Mesendoderm (in vitro differentiated cells): Measurements from ENCODE around the gene CHCHD2. TPM values are rescaled to one million over a fixed set of nuclear protein-coding genes. Genes with fewer than 3 reads are reported as not detected.
A peak's percentile ranks its signal among the peaks of the same experiment; 100 is the strongest.

Source experiments
- DNase-seq: peaks from one replicate; pipeline ENCODE4 v3.0.0; 2013
- H2AK5ac ChIP-seq: 2 replicates; pipeline ENCODE4 v1.6.1; 2013; ENCODE audit warnings: low read length, inconsistent platforms
- H2BK120ac ChIP-seq: 2 replicates; pipeline ENCODE4 v1.6.1; 2013; ENCODE audit warnings: low read depth, mild to moderate bottlenecking, low read length, moderate library complexity, mixed read lengths
- H2BK15ac ChIP-seq: replicated peaks from 2 replicates; pipeline ENCODE4 v1.6.1; 2013; ENCODE audit warnings: low read depth, mild to moderate bottlenecking, moderate library complexity
- H2BK5ac ChIP-seq: 2 replicates; pipeline ENCODE4 v1.6.1; 2013; ENCODE audit warnings: low read length, inconsistent platforms
- H3K18ac ChIP-seq: 2 replicates; pipeline ENCODE4 v1.6.1; 2013; ENCODE audit warnings: mild to moderate bottlenecking, low read length, mixed read lengths
- H3K23ac ChIP-seq: one replicate; pipeline ENCODE4 v1.6.1; 2013; ENCODE audit warnings: low read length
- H3K27ac ChIP-seq: 2 replicates; pipeline ENCODE4 v1.5.1; 2013; ENCODE audit warnings: low read depth, mild to moderate bottlenecking, inconsistent platforms, low read length, moderate library complexity
- H3K27me3 ChIP-seq: 2 replicates; pipeline ENCODE4 v1.6.1; 2013; ENCODE audit warnings: low read length, control low read depth, mild to moderate bottlenecking, inconsistent platforms; ENCODE audit not compliant: insufficient read depth, poor library complexity
- H3K36me3 ChIP-seq: 2 replicates; pipeline ENCODE4 v1.6.1; 2013; ENCODE audit warnings: low read length, inconsistent platforms; ENCODE audit not compliant: control insufficient read depth, insufficient read depth
- H3K4ac ChIP-seq: one replicate; pipeline ENCODE4 v1.6.1; 2013; ENCODE audit warnings: low read depth, mild to moderate bottlenecking, low read length, moderate library complexity
- H3K4me1 ChIP-seq: 2 replicates; pipeline ENCODE4 v1.6.1; 2013; ENCODE audit warnings: low read depth, low read length, inconsistent platforms; ENCODE audit not compliant: control insufficient read depth
- H3K4me2 ChIP-seq: 2 replicates; pipeline ENCODE4 v1.6.1; 2013; ENCODE audit warnings: low read length
- H3K4me3 ChIP-seq: 2 replicates; pipeline ENCODE4 v1.5.1; 2013; ENCODE audit warnings: mild to moderate bottlenecking, low read length
- H3K56ac ChIP-seq: one replicate; pipeline ENCODE4 v1.6.1; 2013; ENCODE audit warnings: low read length
- H3K79me1 ChIP-seq: 2 replicates; pipeline ENCODE4 v1.6.1; 2013; ENCODE audit warnings: low read length, inconsistent platforms
- H3K79me2 ChIP-seq: 2 replicates; pipeline ENCODE4 v1.6.1; 2013; ENCODE audit warnings: mild to moderate bottlenecking, low read length; ENCODE audit not compliant: control insufficient read depth, insufficient read depth
- H3K9ac ChIP-seq: 2 replicates; pipeline ENCODE4 v1.6.1; 2013; ENCODE audit warnings: low read length, inconsistent platforms
- H4K5ac ChIP-seq: one replicate; pipeline ENCODE4 v1.6.1; 2013; ENCODE audit warnings: low read length
- H4K8ac ChIP-seq: one replicate; pipeline ENCODE4 v1.6.1; 2013; ENCODE audit warnings: low read depth, mild to moderate bottlenecking, control low read depth, low read length, moderate library complexity
- WGBS: extraction: QIAGEN DNeasy Blood & Tissue Kit; methylation state at CpG from one replicate; pipeline ENCODE4 v1.1.7; 2013; ENCODE audit warnings: low lambda C conversion rate, missing lambda C conversion rate; ENCODE audit not compliant: insufficient coverage; ENCODE audit errors: extremely low coverage; 5-methylcytosine and 5-hydroxymethylcytosine counted together
- small RNA-seq: library from polyadenylated mRNA; stranded (forward); fragments of <200 nt; extraction: miRNeasy Mini kit (QIAGEN cat#:217004); gene quantifications from one replicate; pipeline ENCODE3, GENCODE V24; 2013; ENCODE audit not compliant: insufficient read depth

Gene CHCHD2

DNA sequence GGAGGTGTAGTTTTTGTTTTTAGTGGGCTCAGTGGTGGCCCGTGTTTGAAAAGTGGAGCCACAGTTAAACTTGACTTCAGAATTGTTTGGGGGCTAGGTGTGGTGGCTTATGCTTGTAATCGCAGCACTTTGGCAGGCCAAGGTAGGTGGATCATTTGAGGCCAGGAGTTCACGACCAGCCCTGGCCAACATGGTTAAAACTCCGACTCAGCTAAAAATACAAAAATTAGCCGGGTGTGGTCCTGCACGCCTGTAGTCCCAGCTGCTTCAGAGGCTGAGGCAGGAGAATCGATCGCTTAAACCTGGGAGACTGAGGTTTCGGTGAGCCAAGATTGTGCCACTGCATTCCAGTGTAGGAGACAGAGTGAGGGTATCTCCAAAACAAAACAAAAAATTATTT, 52.9 kb downstream of the CHCHD2 start:
- no peak overlapping the region for H3K4me3 ChIP-seq
- peaks cover 40% of the 10 kb centered on the region for H3K79me2 ChIP-seq
- H3K56ac ChIP-seq = peak overlapping the region; percentile 78
- no CpG with 5 or more reads among the region's 9 CpGs for WGBS
- H2BK120ac ChIP-seq = no peak overlapping the region
- no peak overlapping the region for H2AK5ac ChIP-seq
- no peak overlapping the region for H2BK15ac ChIP-seq
- H3K36me3 ChIP-seq = peaks cover 6% of the 10 kb centered on the region
- DNase-seq = no peak
- H3K4me2 ChIP-seq = peak overlapping the region; percentile 31
- H3K9ac ChIP-seq = peak overlapping the region; percentile 77
- H3K18ac ChIP-seq = no peak overlapping the region
- no peak overlapping the region for H3K4ac ChIP-seq
- no peak overlapping the region for H4K5ac ChIP-seq
- H3K27me3 ChIP-seq = no peaks in the 10 kb centered on the region
- H2BK5ac ChIP-seq = no peak overlapping the region
- no peak overlapping the region for H3K27ac ChIP-seq
- no peak overlapping the region for H4K8ac ChIP-seq
- no peak overlapping the region for H3K23ac ChIP-seq
- no peaks in the 10 kb centered on the region for H3K79me1 ChIP-seq
- H3K4me1 ChIP-seq = peaks cover 4% of the 10 kb centered on the region

Small RNAs within 50 kb of the gene (small RNA-seq; reads per million reads assigned to genes)
- gene SNORA15 (not detected), gene SNORA22B (0.54 reads per million)
